ENCODE results near the gene AGRN. TPM values are rescaled to one million over a fixed set of nuclear protein-coding genes. Genes with fewer than 3 reads are reported as not detected.
"Not testable (repeated sequence)": the region's sequence is repeated elsewhere in the genome, so short reads cannot be mapped to it uniquely, and the experiment has no call there.

Gene AGRN
- total RNA-seq, 8 experiments from 2014 or later, result 27.0 to 120 (median 64.2) TPM

DNA sequence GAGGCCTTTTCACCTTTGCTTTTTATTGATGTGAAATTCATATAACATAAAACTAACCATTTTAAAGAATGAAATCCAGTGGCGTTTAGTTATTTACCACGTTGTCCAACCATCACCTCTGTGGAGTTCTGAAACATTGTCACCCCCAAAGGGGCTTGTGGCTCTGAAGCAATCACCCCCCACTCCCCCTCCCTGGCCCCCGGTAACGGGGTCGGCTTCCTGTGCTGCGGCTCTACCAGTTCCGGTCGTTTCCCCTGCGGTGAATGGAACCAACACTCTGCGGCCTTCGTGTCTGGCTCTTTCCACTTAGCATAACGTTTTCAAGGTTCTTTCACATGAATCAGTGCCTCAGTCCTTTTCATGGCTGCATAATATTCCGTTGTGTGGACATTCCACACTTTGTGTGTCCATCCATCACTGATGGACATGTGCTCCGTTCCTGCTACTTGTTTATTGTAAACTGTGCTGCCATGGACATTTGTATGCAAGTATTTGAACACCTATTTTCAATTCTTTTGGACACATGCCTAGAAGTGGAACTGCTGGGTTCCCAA is 8.4 kb upstream of the AGRN start:
- no peak overlapping the region for H3K27ac ChIP-seq
- in situ Hi-C loops (cut with MboI; ENCODE audit: low pct_unique_long_range_greater_than_20kb in 2 of 9, low sequenced_read_pairs in 9 of 9, unreplicated experiment in 9 of 9), result loop anchor here in 2 of 9 experiments (25.0 kb wide), 1 partner anchor 251 kb away; the partner anchor contains the start of gene UBE2J2 (in 2 of the 2)
- no peak overlapping the region for H3K4me3 ChIP-seq
- 75 to 100% (median 96%) methylated on average over 1 to 11 of the region's 14 CpGs; no CpG with 5 or more reads in 2 of the 10 experiments for WGBS, 10 experiments
- no peak for ATAC-seq (replicated peaks in 6 of 8)
- peaks cover 23 to 27% of the 10 kb centered on the region in 2 donors for H3K4me1 ChIP-seq (replicated peaks in 1 of 2)

GRCh38 chr1:1012736-1013104 is 7.2 kb upstream of the AGRN start:
- 12 to 93% (median 79%) methylated on average over 1 to 13 of the region's 13 CpGs; no CpG with 5 or more reads in 2 of the 10 experiments for WGBS, 10 experiments
- not testable (repeated sequence) for H3K27ac ChIP-seq
- H3K4me1 ChIP-seq (replicated peaks in 1 of 2), result peaks cover 18 to 23% of the 10 kb centered on the region in 2 donors
- in situ Hi-C loops (cut with MboI; ENCODE audit: low pct_unique_long_range_greater_than_20kb in 2 of 9, low sequenced_read_pairs in 9 of 9, unreplicated experiment in 9 of 9), result loop anchor here in 2 of 9 experiments (25.0 kb wide), 1 partner anchor 250 kb away; the partner anchor contains the start of gene UBE2J2 (in 2 of the 2)
- H3K4me3 ChIP-seq, result peak overlapping the region in 2 of 5 donors; percentile 29 to 34
- ATAC-seq (replicated peaks in 6 of 8), result peak in 1 of 8 experiments; percentile 5

GRCh38 chr1:1013105-1013921 is 6.6 kb upstream of the AGRN start, which contains the start of gene ISG15:
TSS of gene ISG15 (plus strand) at chr1:1013497. CDS start at chr1:1013574, 77 bp downstream.
- in situ Hi-C loops (cut with MboI; ENCODE audit: low pct_unique_long_range_greater_than_20kb in 2 of 9, low sequenced_read_pairs in 9 of 9, unreplicated experiment in 9 of 9), result loop anchor here in 2 of 9 experiments (25.0 kb wide), 1 partner anchor 249 kb away; the partner anchor contains the start of gene UBE2J2 (in 2 of the 2)
- Histone ChIP-seq H3K4me1 (replicated peaks in 1 of 2) (peaks cover 18 to 23% of the 10 kb centered on the region in 2 donors), H3K4me3 (peak within 1 kb of the TSS in 4 of 5 donors; percentile 19 to 34 (median 30)), H3K27ac (peak within 1 kb of the TSS in 1 of 2 donors; percentile 21)
- ATAC-seq (replicated peaks in 6 of 8), result peak; percentile 71 to 95 (median 83)
- 0 to 14% (median 5%) methylated on average over 1 to 26 of the region's 30 CpGs; no CpG with 5 or more reads in 1 of the 10 experiments for WGBS, 10 experiments

DNA sequence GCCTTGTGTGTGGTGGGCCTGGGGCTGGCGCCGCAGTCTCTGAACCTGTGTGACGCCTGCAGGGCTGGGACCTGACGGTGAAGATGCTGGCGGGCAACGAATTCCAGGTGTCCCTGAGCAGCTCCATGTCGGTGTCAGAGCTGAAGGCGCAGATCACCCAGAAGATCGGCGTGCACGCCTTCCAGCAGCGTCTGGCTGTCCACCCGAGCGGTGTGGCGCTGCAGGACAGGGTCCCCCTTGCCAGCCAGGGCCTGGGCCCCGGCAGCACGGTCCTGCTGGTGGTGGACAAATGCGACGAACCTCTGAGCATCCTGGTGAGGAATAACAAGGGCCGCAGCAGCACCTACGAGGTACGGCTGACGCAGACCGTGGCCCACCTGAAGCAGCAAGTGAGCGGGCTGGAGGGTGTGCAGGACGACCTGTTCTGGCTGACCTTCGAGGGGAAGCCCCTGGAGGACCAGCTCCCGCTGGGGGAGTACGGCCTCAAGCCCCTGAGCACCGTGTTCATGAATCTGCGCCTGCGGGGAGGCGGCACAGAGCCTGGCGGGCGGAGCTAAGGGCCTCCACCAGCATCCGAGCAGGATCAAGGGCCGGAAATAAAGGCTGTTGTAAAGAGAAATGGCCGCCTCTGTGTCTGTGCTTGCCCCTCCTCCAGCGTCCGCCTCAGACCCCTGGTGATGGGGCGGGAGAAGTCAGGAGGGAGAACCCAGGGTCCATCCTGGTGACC is 5.8 kb upstream of the AGRN start:
- in situ Hi-C loops (cut with MboI; ENCODE audit: low pct_unique_long_range_greater_than_20kb in 2 of 9, low sequenced_read_pairs in 9 of 9, unreplicated experiment in 9 of 9), result loop anchor here in 2 of 9 experiments (25.0 kb wide), 1 partner anchor 248 kb away; the partner anchor contains the start of gene UBE2J2 (in 2 of the 2)
- Histone ChIP-seq H3K27ac (no peak overlapping the region), H3K4me1 (replicated peaks in 1 of 2) (peaks cover 18 to 25% of the 10 kb centered on the region in 2 donors), H3K4me3 (peak overlapping the region in 3 of 5 donors; percentile 29 to 34 (median 32))
- 20 to 80% (median 50%) methylated on average over 1 to 15 of the region's 41 CpGs; no CpG with 5 or more reads in 3 of the 10 experiments for WGBS, 10 experiments
- peak in 6 of 8 experiments; percentile 2 to 23 (median 17) for ATAC-seq (replicated peaks in 6 of 8)

- peak in 1 of 8 experiments; percentile 0 for ATAC-seq (replicated peaks in 6 of 8)
- in situ Hi-C loops (cut with MboI; ENCODE audit: low pct_unique_long_range_greater_than_20kb in 2 of 9, low sequenced_read_pairs in 9 of 9, unreplicated experiment in 9 of 9), result loop anchor here in 2 of 9 experiments (25.0 kb wide), 1 partner anchor 247 kb away; the partner anchor contains the start of gene UBE2J2 (in 2 of the 2)
- WGBS, 10 experiments, result 60 to 90% (median 77%) methylated on average over 2 to 11 of the region's 20 CpGs; no CpG with 5 or more reads in 4 of the 10 experiments
- no peak overlapping the region for H3K4me3 ChIP-seq
- no peak overlapping the region for H3K27ac ChIP-seq
- H3K4me1 ChIP-seq (replicated peaks in 1 of 2), result peaks cover 18 to 26% of the 10 kb centered on the region in 2 donors
These were observed 4.9 kb upstream of the AGRN start for GRCh38 chr1:1014799-1015681.

GRCh38 chr1:1017397-1018320 is 2.3 kb upstream of the AGRN start:
- H3K4me1 ChIP-seq (replicated peaks in 1 of 2), result peaks cover 35 to 38% of the 10 kb centered on the region in 2 donors
- in situ Hi-C loops (cut with MboI; ENCODE audit: low pct_unique_long_range_greater_than_20kb in 2 of 9, low sequenced_read_pairs in 9 of 9, unreplicated experiment in 9 of 9), result loop anchor here in 2 of 9 experiments (25.0 kb wide), 1 partner anchor 245 kb away; the partner anchor contains the start of gene UBE2J2 (in 2 of the 2)
- not testable (repeated sequence) for H3K4me3 ChIP-seq; ATAC-seq (replicated peaks in 6 of 8); H3K27ac ChIP-seq
- WGBS, 10 experiments, result 40 to 100% (median 90%) methylated on average over 1 to 6 of the region's 17 CpGs; no CpG with 5 or more reads in 3 of the 10 experiments

DNA sequence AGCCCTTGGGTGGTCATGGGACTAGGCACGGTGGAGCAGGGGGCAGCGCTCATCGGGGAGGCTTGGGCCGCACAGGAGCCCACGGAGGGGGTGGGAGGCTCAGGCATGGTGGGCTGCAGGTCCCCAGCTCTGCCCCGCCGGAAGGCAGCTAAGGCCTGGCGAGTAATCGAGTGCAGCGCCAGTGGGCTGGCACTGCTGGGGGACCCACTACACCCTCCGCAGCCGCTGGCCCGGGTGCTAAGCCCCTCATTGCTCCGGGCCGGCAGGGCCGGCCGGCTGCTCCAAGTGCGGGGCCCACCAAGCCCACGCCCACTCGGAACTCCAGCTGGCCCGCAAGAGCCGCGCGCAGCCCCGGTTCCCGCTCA is 1.6 kb upstream of the AGRN start:
- not testable (repeated sequence) for ATAC-seq (replicated peaks in 6 of 8); H3K4me3 ChIP-seq; H3K27ac ChIP-seq
- in situ Hi-C loops (cut with MboI; ENCODE audit: low pct_unique_long_range_greater_than_20kb in 2 of 9, low sequenced_read_pairs in 9 of 9, unreplicated experiment in 9 of 9), result loop anchor here in 2 of 9 experiments (25.0 kb wide), 1 partner anchor 244 kb away; the partner anchor contains the start of gene UBE2J2 (in 2 of the 2)
- peaks cover 33 to 38% of the 10 kb centered on the region in 2 donors for H3K4me1 ChIP-seq (replicated peaks in 1 of 2)
- 95 to 100% methylated on average over 4 to 5 of the region's 26 CpGs; no CpG with 5 or more reads in 8 of the 10 experiments for WGBS, 10 experiments

- 25 to 60% (median 58%) methylated on average over 1 to 6 of the region's 91 CpGs; no CpG with 5 or more reads in 6 of the 10 experiments for WGBS, 10 experiments
- Histone ChIP-seq H3K4me1 (replicated peaks in 1 of 2) (peaks cover 27% of the 10 kb centered on the region in 2 donors), H3K27ac (peak overlapping the region; percentile 94 to 98), H3K4me3 (peak overlapping the region; percentile 68 to 91 (median 81))
- in situ Hi-C loops (cut with MboI; ENCODE audit: low pct_unique_long_range_greater_than_20kb in 2 of 9, low sequenced_read_pairs in 9 of 9, unreplicated experiment in 9 of 9), result loop anchor here in 2 of 9 experiments (25.0 kb wide), 1 partner anchor 243 kb away; the partner anchor contains the start of gene UBE2J2 (in 2 of the 2)
- ATAC-seq (replicated peaks in 6 of 8), result peak; percentile 75 to 83 (median 80)
These were observed 559 bp upstream of the AGRN start for GRCh38 chr1:1019122-1019999.

DNA sequence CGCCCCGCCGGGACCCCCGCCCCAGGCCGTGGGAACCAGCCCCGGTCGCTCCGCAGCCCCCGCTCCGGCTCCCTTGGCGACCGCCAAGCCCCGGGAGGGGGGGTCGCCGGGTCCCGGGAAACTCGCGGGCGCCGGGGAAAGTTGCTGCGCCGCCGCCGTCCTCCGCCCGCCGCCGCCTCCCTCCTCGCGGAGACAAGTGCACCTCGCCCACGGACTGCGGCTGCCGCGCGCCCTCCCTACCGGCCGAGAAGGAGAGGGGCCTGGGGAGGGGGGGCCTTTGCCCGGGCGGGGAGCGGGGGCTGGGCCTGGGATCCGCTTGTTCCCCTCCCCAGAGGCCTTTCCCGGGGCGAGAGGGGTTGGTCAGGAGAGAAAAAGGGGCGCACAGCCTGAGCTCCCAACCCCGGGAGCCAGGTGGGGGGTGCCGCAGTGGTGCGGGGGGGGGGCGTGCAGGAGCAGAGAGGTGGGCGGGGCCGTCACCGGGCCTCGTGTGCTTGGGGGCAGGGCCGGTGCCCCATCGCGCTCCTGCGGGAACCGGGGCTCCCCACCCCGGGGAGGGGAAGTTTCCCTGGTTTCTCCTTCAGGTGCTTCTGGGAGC is 592 bp downstream of the AGRN start:
- peak; percentile 3 to 25 (median 10) for ATAC-seq (replicated peaks in 6 of 8)
- in situ Hi-C loops (cut with MboI; ENCODE audit: low pct_unique_long_range_greater_than_20kb in 2 of 9, low sequenced_read_pairs in 9 of 9, unreplicated experiment in 9 of 9), result loop anchor here in 2 of 9 experiments (25.0 kb wide), 1 partner anchor 242 kb away; the partner anchor contains the start of gene UBE2J2 (in 2 of the 2)
- H3K4me3 ChIP-seq, result peak overlapping the region; percentile 68 to 91 (median 81)
- WGBS, 10 experiments, result 0% methylated on average over 1 of the region's 59 CpGs; no CpG with 5 or more reads in 9 of the 10 experiments
- peak overlapping the region; percentile 94 to 98 for H3K27ac ChIP-seq
- peaks cover 26 to 27% of the 10 kb centered on the region in 2 donors for H3K4me1 ChIP-seq (replicated peaks in 1 of 2)
